Testis (tissue), 3 donors: Measurements from ENCODE around the gene HIP1. TPM values are rescaled to one million over a fixed set of nuclear protein-coding genes. Genes with fewer than 3 reads are reported as not detected.
A peak's percentile ranks its signal among the peaks of the same experiment; 100 is the strongest.
"Not testable (repeated sequence)": the region's sequence is repeated elsewhere in the genome, so short reads cannot be mapped to it uniquely, and the experiment has no call there.

Experiments used
- DNase-seq: peaks from one replicate; pipeline ENCODE4 v3.0.0-alpha.2; 2019
- H3K27ac ChIP-seq, 2 donors: fragments of 200-600 bp; sonication (generic); one replicate each; pipeline ENCODE4 v1.5.1; 2019
- H3K27me3 ChIP-seq: fragments of 200-600 bp; sonication (generic); one replicate; pipeline ENCODE4 v1.5.1; 2019
- H3K36me3 ChIP-seq: fragments of 200-600 bp; sonication (generic); one replicate; pipeline ENCODE4 v1.5.1; 2017; ENCODE audit warnings: low read depth; ENCODE audit errors: missing control alignments
- H3K4me1 ChIP-seq: fragments of 200-600 bp; sonication (generic); one replicate; pipeline ENCODE4 v1.5.1; 2019
- H3K4me3 ChIP-seq, 2 donors: fragments of 200-600 bp; sonication (generic); one replicate each; pipeline ENCODE4 v1.5.1; 2017 to 2019
- H3K9me3 ChIP-seq: fragments of 200-600 bp; sonication (generic); one replicate; pipeline ENCODE4 v1.5.1; 2017
- CTCF ChIP-seq, 3 experiments: fragments of 450-650 bp in 2 of 3; fragments of 200-600 bp in 1 of 3; sonication (generic) in 1 of 3; IDR thresholded peaks; one replicate each; pipeline ENCODE4 v1.5.1; 2016 to 2019; ENCODE audit warnings: antibody characterized with exemption in 3 of 3, mild to moderate bottlenecking in 2 of 3, moderate library complexity in 1 of 3
- POLR2A ChIP-seq: fragments of 450-650 bp; IDR thresholded peaks from one replicate; pipeline ENCODE4 v1.6.1; 2017; ENCODE audit warnings: antibody characterized with exemption, mild to moderate bottlenecking, moderate library complexity
- WGBS, 2 donors: methylation state at CpG; one replicate each; pipeline ENCODE4 v1.1.5; 2018; 5-methylcytosine and 5-hydroxymethylcytosine counted together
- intact Hi-C: fragments of 100-400 bp; cut with DNase I; formaldehyde crosslinking; loops from one replicate; pipeline ENCODE4 v1.15.1; 2023; ENCODE audit warnings: low total_unique reads
- polyA plus RNA-seq: library from polyadenylated mRNA; stranded (reverse); fragments of 350-450 nt; fragmentation: Illumina TruSeq; extraction: RNeasy Lipid Tissue Mini Kit (QIAGEN cat#74804); gene quantifications from one replicate; pipeline ENCODE4 v1.2.3, GENCODE V29; 2014; ENCODE audit warnings: low read depth, low replicate concordance; ENCODE audit not compliant: insufficient read depth
- total RNA-seq, 2 donors: library from RNA; depleted of rRNA; stranded (reverse); fragments of >200 nt; gene quantifications; one replicate each; pipeline ENCODE4 v1.2.3, GENCODE V29; 2016

HIP1 gene
- total and polyA plus RNA-seq, 3 donors from 2014 or later = 43.5 to 85.4 (median 68.0) TPM

- Histone ChIP-seq H3K27ac (no peak overlapping the region), H3K4me1 (peaks cover under 1% of the 10 kb centered on the region), H3K9me3 (no peaks in the 10 kb centered on the region), H3K27me3 (no peaks in the 10 kb centered on the region), H3K36me3 (no peaks in the 10 kb centered on the region), H3K4me3 (no peak overlapping the region)
- no peak for DNase-seq
- intact Hi-C loops = no loop called here
- TF ChIP-seq POLR2A (no peak), CTCF (IDR thresholded peaks at IDR 0.05) (no peak)
- 83 to 86% methylated on average over 3 of the region's 3 CpGs for WGBS, 2 donors
Measured at GRCh38 chr7:75604408-75604807, 134.3 kb downstream of the HIP1 start.

- H3K4me3 ChIP-seq, H3K36me3 ChIP-seq, DNase-seq, H3K9me3 ChIP-seq, H3K27ac ChIP-seq, H3K27me3 ChIP-seq, intact Hi-C loops, H3K4me1 ChIP-seq: not testable (repeated sequence)
- WGBS, 2 donors = 83 to 90% methylated on average over 9 of the region's 9 CpGs
Measured at GRCh38 chr7:75602831-75603230, 135.9 kb downstream of the HIP1 start.

- TF ChIP-seq POLR2A (no peak), CTCF (IDR thresholded peaks at IDR 0.05) (no peak)
- H3K27me3 ChIP-seq = no peaks in the 10 kb centered on the region
- no peak for DNase-seq
- no peak overlapping the region for H3K27ac ChIP-seq
- 96% methylated on average over 6 of the region's 6 CpGs for WGBS, 2 donors
- no peaks in the 10 kb centered on the region for H3K36me3 ChIP-seq
- peaks cover 7% of the 10 kb centered on the region for H3K4me1 ChIP-seq
- no peaks in the 10 kb centered on the region for H3K9me3 ChIP-seq
- H3K4me3 ChIP-seq = no peak overlapping the region
- intact Hi-C loops = no loop called here
Measured at GRCh38 chr7:75601539-75601938, 137.2 kb downstream of the HIP1 start.

- H3K27me3 ChIP-seq, DNase-seq, H3K36me3 ChIP-seq, intact Hi-C loops, H3K4me1 ChIP-seq, H3K4me3 ChIP-seq, H3K9me3 ChIP-seq, H3K27ac ChIP-seq: not testable (repeated sequence)
- WGBS, 2 donors = 79 to 95% methylated on average over 4 of the region's 4 CpGs
Measured at GRCh38 chr7:75600748-75601147, 138.0 kb downstream of the HIP1 start.

- TF ChIP-seq POLR2A (no peak), CTCF (IDR thresholded peaks at IDR 0.05) (no peak)
- Histone ChIP-seq H3K27me3 (no peaks in the 10 kb centered on the region), H3K27ac (peak overlapping the region; percentile 32 to 41), H3K4me1 (peaks cover 7% of the 10 kb centered on the region), H3K36me3 (no peaks in the 10 kb centered on the region), H3K4me3 (no peak overlapping the region), H3K9me3 (no peaks in the 10 kb centered on the region)
- intact Hi-C loops = no loop called here
- WGBS, 2 donors = 48 to 50% methylated on average over 15 of the region's 15 CpGs
- no peak for DNase-seq
Measured at GRCh38 chr7:75599244-75599781, 139.4 kb downstream of the HIP1 start.
